Hepatocyte (in vitro differentiated cells): ENCODE measurements around the gene LARP1B. TPM values are rescaled to one million over a fixed set of nuclear protein-coding genes. Genes with fewer than 3 reads are reported as not detected.

Experiments
- DNase-seq: peaks from one replicate; pipeline ENCODE4 v3.0.0-alpha.2; 2016; ENCODE audit warnings: low spot score
- H2AFZ ChIP-seq: fragments of 200-600 bp; sonication (generic); 2 replicates; pipeline ENCODE4 v1.6.0; 2016; ENCODE audit warnings: antibody characterized with exemption, mild to moderate bottlenecking
- H3K27ac ChIP-seq: fragments of 200-600 bp; sonication (generic); 2 replicates; pipeline ENCODE4 v1.5.1; 2016; ENCODE audit warnings: mild to moderate bottlenecking
- H3K27me3 ChIP-seq: fragments of 200-600 bp; sonication (generic); 2 replicates; pipeline ENCODE4 v1.6.1; 2016
- H3K36me3 ChIP-seq: fragments of 200-600 bp; sonication (generic); replicated peaks from 2 replicates; pipeline ENCODE4 v1.5.1; 2016; ENCODE audit warnings: low read depth; ENCODE audit not compliant: insufficient read depth
- H3K4me1 ChIP-seq: fragments of 200-600 bp; sonication (generic); 2 replicates; pipeline ENCODE4 v1.5.1; 2016; ENCODE audit warnings: mild to moderate bottlenecking, moderate library complexity; ENCODE audit not compliant: insufficient read depth
- H3K4me2 ChIP-seq: fragments of 200-600 bp; sonication (generic); 2 replicates; pipeline ENCODE4 v1.6.0; 2016
- H3K4me3 ChIP-seq: fragments of 200-600 bp; sonication (generic); 2 replicates; pipeline ENCODE4 v1.5.1; 2016; ENCODE audit warnings: mild to moderate bottlenecking
- H3K79me2 ChIP-seq: fragments of 200-600 bp; sonication (generic); 2 replicates; pipeline ENCODE4 v1.6.0; 2017; ENCODE audit warnings: mild to moderate bottlenecking
- H3K9me2 ChIP-seq: fragments of 200-600 bp; sonication (generic); replicated peaks from 2 replicates; pipeline ENCODE4 v1.6.0; 2017; ENCODE audit warnings: mild to moderate bottlenecking; ENCODE audit not compliant: insufficient read depth
- H3K9me3 ChIP-seq: fragments of 200-600 bp; sonication (generic); 2 replicates; pipeline ENCODE4 v1.5.1; 2016; ENCODE audit warnings: low read depth, mild to moderate bottlenecking
- H4K20me1 ChIP-seq: fragments of 200-600 bp; sonication (generic); 2 replicates; pipeline ENCODE4 v1.6.0; 2016; ENCODE audit warnings: mild to moderate bottlenecking; ENCODE audit not compliant: insufficient read depth, poor library complexity, severe bottlenecking
- CTCF ChIP-seq: fragments of 200-600 bp; sonication (generic); IDR thresholded peaks from 2 replicates; pipeline ENCODE4 v1.5.1; 2016; ENCODE audit warnings: antibody characterized with exemption, mild to moderate bottlenecking; ENCODE audit not compliant: poor library complexity
- EZH2 ChIP-seq: fragments of 200-600 bp; sonication (generic); IDR thresholded peaks from 2 replicates; pipeline ENCODE4 v1.6.1; 2016; ENCODE audit warnings: antibody characterized with exemption, mild to moderate bottlenecking, borderline replicate concordance
- EZH2phosphoT487 ChIP-seq: fragments of 200-600 bp; sonication (generic); IDR thresholded peaks from one replicate; pipeline ENCODE4 v1.6.1; 2018; ENCODE audit warnings: antibody characterized with exemption, mild to moderate bottlenecking, low read depth, moderate library complexity; ENCODE audit not compliant: unreplicated experiment, severe bottlenecking
- WGBS: methylation state at CpG from one replicate; pipeline ENCODE4 v1.1.6; 2016; ENCODE audit warnings: low lambda C conversion rate; ENCODE audit errors: missing lambda C conversion rate; 5-methylcytosine and 5-hydroxymethylcytosine counted together
- polyA plus RNA-seq: library from polyadenylated mRNA; unstranded; fragments of >200 nt; fragmentation: Nextera tagmentation; extraction: Ambion mirVana; gene quantifications from 2 replicates; pipeline ENCODE4 v1.2.1, GENCODE V29; 2016
- total RNA-seq: library from RNA; depleted of rRNA; stranded (reverse); fragments of >200 nt; gene quantifications from 2 replicates; pipeline ENCODE4 v1.2.3, GENCODE V29; 2014

Gene LARP1B
- total and polyA plus RNA-seq, 2 experiments from 2014 or later: 12.4 to 30.7 TPM

GRCh38 chr4:128161138-128161537 lies 100.0 kb downstream of the LARP1B start:
- Histone ChIP-seq H4K20me1 (no peaks in the 10 kb centered on the region), H3K4me3 (no peak overlapping the region), H3K4me2 (no peak overlapping the region), H3K79me2 (no peaks in the 10 kb centered on the region), H3K9me3 (no peaks in the 10 kb centered on the region), H3K4me1 (no peaks in the 10 kb centered on the region), H3K9me2 (peaks cover 3% of the 10 kb centered on the region), H2AFZ (no peak overlapping the region), H3K27me3 (no peaks in the 10 kb centered on the region), H3K36me3 (no peaks in the 10 kb centered on the region), H3K27ac (no peak overlapping the region)
- DNase-seq: no peak
- 87% methylated on average over 1 of the region's 1 CpG for WGBS
- TF ChIP-seq EZH2phosphoT487 (no peak), CTCF (no peak), EZH2 (no peak)

- H3K9me2 ChIP-seq: peaks cover 3% of the 10 kb centered on the region
- H3K27me3 ChIP-seq: no peaks in the 10 kb centered on the region
- WGBS: 93% methylated on average over 1 of the region's 1 CpG
- no peaks in the 10 kb centered on the region for H3K9me3 ChIP-seq
- no peak for DNase-seq
- H3K4me1 ChIP-seq: no peaks in the 10 kb centered on the region
- TF ChIP-seq EZH2phosphoT487 (no peak), CTCF (no peak), EZH2 (no peak)
- H3K79me2 ChIP-seq: no peaks in the 10 kb centered on the region
- no peak overlapping the region for H3K27ac ChIP-seq
- H4K20me1 ChIP-seq: no peaks in the 10 kb centered on the region
- no peaks in the 10 kb centered on the region for H3K36me3 ChIP-seq
- no peak overlapping the region for H3K4me2 ChIP-seq
- H3K4me3 ChIP-seq: no peak overlapping the region
- H2AFZ ChIP-seq: no peak overlapping the region
These were observed 101.3 kb downstream of the LARP1B start for GRCh38 chr4:128162434-128162833.

GRCh38 chr4:128163177-128164117 lies 102.3 kb downstream of the LARP1B start:
- no peak overlapping the region for H3K4me2 ChIP-seq
- peak; percentile 8 for DNase-seq
- TF ChIP-seq EZH2: no peak
- TF ChIP-seq CTCF: no peak
- TF ChIP-seq EZH2phosphoT487: no peak

More at GRCh38 chr4:128163177-128164117, 102.3 kb downstream of the LARP1B start:
- no peak overlapping the region for H3K27ac ChIP-seq
- no peaks in the 10 kb centered on the region for H3K4me1 ChIP-seq
- no peaks in the 10 kb centered on the region for H3K36me3 ChIP-seq
- no peaks in the 10 kb centered on the region for H3K79me2 ChIP-seq
- H3K9me2 ChIP-seq: peaks cover 3% of the 10 kb centered on the region
- H3K4me3 ChIP-seq: no peak overlapping the region
- WGBS: 81% methylated on average over 4 of the region's 4 CpGs
- no peaks in the 10 kb centered on the region for H3K9me3 ChIP-seq
- H2AFZ ChIP-seq: no peak overlapping the region
- no peaks in the 10 kb centered on the region for H4K20me1 ChIP-seq
- H3K27me3 ChIP-seq: no peaks in the 10 kb centered on the region
